GM15510 (cell line): ENCODE measurements around the gene TPM1.

ENCODE experiments used
- POLR2A ChIP-seq: IDR thresholded peaks from 3 replicates; pipeline ENCODE4 v1.6.1; 2011; ENCODE audit warnings: borderline replicate concordance; ENCODE audit not compliant: insufficient read length; ENCODE audit errors: extremely low read depth

Gene TPM1

GRCh38 chr15:63107895-63108546 lies 65.5 kb downstream of the TPM1 start:
- TF ChIP-seq POLR2A: no peak

GRCh38 chr15:63109498-63109897 lies 67.0 kb downstream of the TPM1 start:
- TF ChIP-seq POLR2A: no peak

GRCh38 chr15:63109920-63110319 lies 67.4 kb downstream of the TPM1 start:
- TF ChIP-seq POLR2A: no peak

- no peak for TF ChIP-seq POLR2A
These were observed 68.0 kb downstream of the TPM1 start for GRCh38 chr15:63110428-63111026.

GRCh38 chr15:63111481-63111880 lies 68.9 kb downstream of the TPM1 start:
- no peak for TF ChIP-seq POLR2A

GRCh38 chr15:63112871-63113270 lies 70.3 kb downstream of the TPM1 start:
- TF ChIP-seq POLR2A: no peak

GRCh38 chr15:63114465-63114864 lies 71.9 kb downstream of the TPM1 start:
- no peak for TF ChIP-seq POLR2A
